CD4-positive, CD25-positive, alpha-beta regulatory T cell (primary cell): Measurements from ENCODE around the gene GNAI3. TPM values are rescaled to one million over a fixed set of nuclear protein-coding genes. Genes with fewer than 3 reads are reported as not detected.

Experiments
- ATAC-seq, 2 donors: fragments of 150-1000 bp; cut with Tn5 transposase; one replicate each; pipeline ENCODE4 v1.10.0; 2021; ENCODE audit warnings: low read depth in 2 of 2, moderate number of reproducible peaks in 2 of 2, moderate library complexity in 1 of 2
- DNase-seq, 3 donors: peaks; one replicate each; pipeline versions ENCODE4 v3.0.0 to v3.0.0-alpha.2; 2012 to 2022; ENCODE audit warnings: mixed read lengths in 1 of 3
- H3K27ac ChIP-seq: one replicate; pipeline ENCODE4 v1.7.0; 2013; ENCODE audit warnings: mild to moderate bottlenecking, low read length; ENCODE audit not compliant: insufficient read depth, poor library complexity, severe bottlenecking
- H3K27me3 ChIP-seq: one replicate; pipeline ENCODE4 v1.7.0; 2013; ENCODE audit warnings: low read length; ENCODE audit not compliant: control insufficient read depth, insufficient read depth
- H3K36me3 ChIP-seq: one replicate; pipeline ENCODE4 v1.7.0; 2013; ENCODE audit warnings: mild to moderate bottlenecking, low read length, moderate library complexity; ENCODE audit not compliant: control insufficient read depth, insufficient read depth
- H3K4me1 ChIP-seq: 2 replicates; pipeline ENCODE4 v1.7.0; 2013; ENCODE audit warnings: mild to moderate bottlenecking, low read length; ENCODE audit not compliant: insufficient read depth, control insufficient read depth, poor library complexity, severe bottlenecking
- H3K4me3 ChIP-seq: one replicate; pipeline ENCODE4 v1.7.0; 2013; ENCODE audit warnings: low read depth, mild to moderate bottlenecking, low read length, moderate library complexity
- H3K9me3 ChIP-seq, 2 experiments: 1 replicate in 1 of 2; 2 replicates in 1 of 2; pipeline ENCODE4 v1.7.0; 2013; ENCODE audit warnings: low read length in 2 of 2, mild to moderate bottlenecking in 1 of 2, moderate library complexity in 1 of 2; ENCODE audit not compliant: control insufficient read depth in 2 of 2
- H3K27ac Mint-ChIP-seq, 3 donors: one replicate each; pipeline ENCODE4 v1.8.0; 2020 to 2022; ENCODE audit warnings: mild to moderate bottlenecking in 3 of 3, mixed read lengths in 3 of 3, moderate library complexity in 2 of 3
- H3K27me3 Mint-ChIP-seq: one replicate; pipeline ENCODE4 v1.8.0; 2022; ENCODE audit warnings: mild to moderate bottlenecking, mixed read lengths
- H3K36me3 Mint-ChIP-seq: one replicate; pipeline ENCODE4 v1.8.0; 2020; ENCODE audit warnings: mixed read lengths
- H3K4me1 Mint-ChIP-seq, 4 donors: one replicate each; pipeline ENCODE4 v1.8.0; 2020 to 2022; ENCODE audit warnings: mixed read lengths in 4 of 4, mild to moderate bottlenecking in 1 of 4
- H3K4me3 Mint-ChIP-seq, 4 donors: one replicate each; pipeline ENCODE4 v1.8.0; 2020 to 2022; ENCODE audit warnings: mild to moderate bottlenecking in 4 of 4, mixed read lengths in 4 of 4, moderate library complexity in 3 of 4
- H3K9me3 Mint-ChIP-seq, 7 donors: one replicate each; pipeline ENCODE4 v1.8.0; 2020 to 2022; ENCODE audit warnings: mixed read lengths in 7 of 7, mild to moderate bottlenecking in 3 of 7, moderate library complexity in 2 of 7
- polyA plus RNA-seq, 4 donors: library from polyadenylated mRNA; unstranded; fragments of 300-500 nt; fragmentation: Illumina TruSeq; gene quantifications; one replicate each; pipeline ENCODE4 v1.2.3, GENCODE V29; 2021
- total RNA-seq: library from RNA; stranded (reverse); gene quantifications from one replicate; pipeline ENCODE4 v1.2.3, GENCODE V29; 2022

The GNAI3 gene
- total and polyA plus RNA-seq, 5 donors from 2014 or later, result 7.4 to 10.3 (median 9.6) TPM

GRCh38 chr1:109640285-109640865 lies 92.0 kb downstream of the GNAI3 start:
- peak overlapping the region in 1 of 3 donors; percentile 20 for H3K27ac Mint-ChIP-seq
- H3K4me1 ChIP-seq, result peaks cover 13% of the 10 kb centered on the region
- peak; percentile 72 to 81 for ATAC-seq

DNA sequence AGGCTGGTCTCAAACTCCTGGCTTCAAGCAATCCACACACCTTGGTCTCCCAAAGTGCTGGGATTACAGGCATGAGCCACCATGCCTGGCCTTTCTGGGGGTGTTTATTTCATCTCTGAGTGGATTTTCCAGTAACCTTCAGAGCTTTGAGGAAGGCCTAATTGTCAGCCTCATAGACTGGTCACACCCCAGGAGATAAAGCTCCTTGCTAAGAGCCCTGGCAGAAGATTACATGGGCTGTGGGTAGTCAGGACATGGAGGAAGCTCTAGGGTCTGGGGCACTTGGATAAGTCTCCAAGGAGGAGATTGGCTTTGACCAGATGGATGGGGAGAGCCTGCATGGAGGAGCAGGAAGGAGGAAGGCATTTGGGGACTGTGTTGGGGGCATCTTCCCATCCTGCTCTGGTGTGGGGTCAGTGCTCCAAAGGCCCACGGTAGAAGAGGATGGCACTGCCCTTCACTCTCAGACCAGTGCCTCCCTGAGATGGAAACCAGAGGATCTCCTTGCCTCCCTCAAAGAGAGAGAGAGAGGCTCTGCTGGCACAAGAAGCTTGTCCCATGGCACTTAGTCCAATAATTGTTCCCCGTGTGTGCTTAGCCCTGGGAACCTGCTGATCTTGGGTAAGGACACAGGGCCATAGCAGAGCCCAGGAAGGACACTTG lies 92.8 kb downstream of the GNAI3 start:
- peaks cover 0 to 1% (median 0%) of the 10 kb centered on the region in 7 donors for H3K9me3 Mint-ChIP-seq
- DNase-seq (no peak), ATAC-seq (no peak)
- Histone ChIP-seq H3K27me3 (no peaks in the 10 kb centered on the region), H3K4me3 (no peak overlapping the region), H3K36me3 (no peaks in the 10 kb centered on the region), H3K9me3 (no peaks in the 10 kb centered on the region), H3K4me1 (peaks cover 13% of the 10 kb centered on the region), H3K27ac (no peak overlapping the region)
- H3K36me3 Mint-ChIP-seq, result no peaks in the 10 kb centered on the region
- H3K4me3 Mint-ChIP-seq, result no peak overlapping the region
- H3K4me1 Mint-ChIP-seq, result peaks cover 0 to 11% (median 4%) of the 10 kb centered on the region in 4 donors
- H3K27ac Mint-ChIP-seq, result no peak overlapping the region
- H3K27me3 Mint-ChIP-seq, result peaks cover 8% of the 10 kb centered on the region

More at GRCh38 chr1:109640285-109640865, 92.0 kb downstream of the GNAI3 start:
- H3K36me3 Mint-ChIP-seq, result no peaks in the 10 kb centered on the region
- peak; percentile 75 to 80 (median 77) for DNase-seq
- Histone ChIP-seq H3K4me3 (no peak overlapping the region), H3K27me3 (no peaks in the 10 kb centered on the region), H3K36me3 (no peaks in the 10 kb centered on the region), H3K27ac (no peak overlapping the region), H3K9me3 (no peaks in the 10 kb centered on the region)
- peaks cover 0 to 11% (median 4%) of the 10 kb centered on the region in 4 donors for H3K4me1 Mint-ChIP-seq
- peaks cover 0 to 1% (median 0%) of the 10 kb centered on the region in 7 donors for H3K9me3 Mint-ChIP-seq
- peaks cover 8% of the 10 kb centered on the region for H3K27me3 Mint-ChIP-seq
- no peak overlapping the region for H3K4me3 Mint-ChIP-seq

DNA sequence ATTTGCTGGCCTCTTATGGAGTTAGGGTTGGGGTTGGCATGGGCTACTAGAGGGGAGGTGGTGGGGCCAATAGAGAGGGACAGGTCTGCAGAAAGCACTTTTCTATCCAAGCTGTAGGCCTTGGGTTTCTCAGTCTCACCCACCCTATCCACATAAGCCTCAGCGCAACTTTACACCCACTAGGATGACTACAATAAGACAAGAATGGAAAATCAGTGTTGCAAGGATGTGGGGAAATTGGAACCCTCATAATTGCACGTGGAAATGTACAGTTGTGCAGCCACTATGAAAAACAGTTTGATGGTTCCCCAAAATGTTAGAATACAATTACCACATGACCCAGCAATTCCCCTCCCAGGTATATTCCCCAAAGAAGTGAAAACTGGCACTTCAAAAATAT lies 93.4 kb downstream of the GNAI3 start:
- Mint-ChIP-seq H3K27me3 (peaks cover 2% of the 10 kb centered on the region), H3K4me1 (peaks cover 0 to 11% (median 4%) of the 10 kb centered on the region in 4 donors), H3K9me3 (peaks cover 0 to 1% (median 0%) of the 10 kb centered on the region in 7 donors), H3K4me3 (no peak overlapping the region), H3K27ac (no peak overlapping the region), H3K36me3 (no peaks in the 10 kb centered on the region)
- H3K36me3 ChIP-seq, result no peaks in the 10 kb centered on the region
- no peak overlapping the region for H3K4me3 ChIP-seq
- peaks cover 13% of the 10 kb centered on the region for H3K4me1 ChIP-seq
- H3K27me3 ChIP-seq, result no peaks in the 10 kb centered on the region
- no peak overlapping the region for H3K27ac ChIP-seq
- ATAC-seq, result no peak
- no peaks in the 10 kb centered on the region for H3K9me3 ChIP-seq
- no peak for DNase-seq

- peaks cover 0 to 1% (median 0%) of the 10 kb centered on the region in 7 donors for H3K9me3 Mint-ChIP-seq
- Histone ChIP-seq H3K36me3 (no peaks in the 10 kb centered on the region), H3K4me1 (peaks cover 13% of the 10 kb centered on the region), H3K9me3 (no peaks in the 10 kb centered on the region), H3K4me3 (no peak overlapping the region), H3K27me3 (no peaks in the 10 kb centered on the region), H3K27ac (no peak overlapping the region)
- H3K27ac Mint-ChIP-seq, result no peak overlapping the region
- H3K4me3 Mint-ChIP-seq, result no peak overlapping the region
- no peak for DNase-seq
- no peaks in the 10 kb centered on the region for H3K27me3 Mint-ChIP-seq
- no peaks in the 10 kb centered on the region for H3K36me3 Mint-ChIP-seq
- H3K4me1 Mint-ChIP-seq, result peaks cover 0 to 11% (median 4%) of the 10 kb centered on the region in 4 donors
- no peak for ATAC-seq
Observed at GRCh38 chr1:109642626-109643025, 94.2 kb downstream of the GNAI3 start.

DNA sequence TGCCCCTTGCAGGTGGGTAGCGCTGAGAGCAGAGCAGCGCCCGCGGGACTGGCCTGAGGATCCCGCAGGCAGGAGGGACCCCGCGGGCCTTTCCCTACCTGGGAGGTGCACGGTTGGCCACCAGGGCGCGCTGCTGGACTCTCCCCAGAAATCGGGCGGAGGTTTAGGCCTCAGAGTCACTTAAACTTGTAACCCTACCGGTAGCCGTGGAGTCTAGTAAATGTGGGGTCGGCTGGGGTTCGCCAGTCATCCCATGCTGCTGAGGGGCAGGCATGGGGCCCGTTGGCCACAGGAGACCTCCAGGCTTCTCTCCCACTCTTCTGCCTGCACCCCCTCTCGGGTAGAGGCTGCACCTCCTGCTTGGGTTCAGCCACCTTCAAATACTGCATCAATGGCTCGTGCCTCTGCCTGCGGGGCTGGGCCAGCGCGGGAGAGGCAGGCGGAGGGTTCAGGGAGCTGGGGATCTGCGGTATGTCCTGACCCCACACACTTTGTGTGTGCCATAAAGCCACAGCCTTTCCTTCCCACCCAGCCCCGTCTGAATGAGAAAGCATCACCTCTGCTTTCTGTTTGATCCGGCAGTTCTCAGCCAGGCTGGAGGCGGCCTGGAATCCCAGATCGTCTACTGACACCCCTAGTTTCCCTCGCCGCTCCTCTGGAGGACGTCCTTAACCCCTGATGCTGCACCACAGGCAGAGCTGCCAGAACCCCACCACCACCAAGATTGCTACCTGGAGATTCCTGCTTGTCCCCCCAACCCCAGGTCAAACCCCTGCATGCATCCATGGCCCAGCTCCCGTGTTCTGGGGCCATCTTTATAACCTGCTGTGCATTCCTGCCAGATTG lies 95.2 kb downstream of the GNAI3 start:
- Histone ChIP-seq H3K27me3 (no peaks in the 10 kb centered on the region), H3K27ac (no peak overlapping the region), H3K36me3 (no peaks in the 10 kb centered on the region), H3K9me3 (no peaks in the 10 kb centered on the region), H3K4me1 (peaks cover 13% of the 10 kb centered on the region), H3K4me3 (no peak overlapping the region)
- peak; percentile 70 to 81 (median 81) for DNase-seq
- peak; percentile 85 to 91 for ATAC-seq
- peaks cover 5% of the 10 kb centered on the region for H3K27me3 Mint-ChIP-seq
- H3K27ac Mint-ChIP-seq, result no peak overlapping the region
- H3K36me3 Mint-ChIP-seq, result no peaks in the 10 kb centered on the region
- H3K9me3 Mint-ChIP-seq, result no peaks in the 10 kb centered on the region
- peaks cover 0 to 11% (median 4%) of the 10 kb centered on the region in 4 donors for H3K4me1 Mint-ChIP-seq
- H3K4me3 Mint-ChIP-seq, result no peak overlapping the region

DNA sequence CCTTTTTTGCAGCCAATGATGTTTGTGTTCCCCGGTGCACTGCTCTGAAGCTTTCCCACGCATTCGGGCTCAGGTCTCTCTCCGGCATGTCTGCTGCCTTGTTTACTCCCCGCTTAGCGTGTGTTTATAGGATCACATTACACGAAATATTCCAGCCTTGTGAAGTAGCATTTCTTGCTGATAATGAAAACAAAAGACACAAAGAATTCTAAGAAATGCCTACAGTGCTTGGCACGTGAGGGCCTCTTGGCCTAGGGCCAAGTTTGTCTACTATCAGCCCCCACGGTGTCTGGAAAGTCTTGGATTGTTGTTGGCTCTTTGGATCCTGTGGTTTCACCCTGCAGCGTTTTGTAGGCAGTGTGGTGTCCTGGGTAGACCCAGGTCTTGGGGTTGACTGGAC lies 96.3 kb downstream of the GNAI3 start:
- H3K36me3 ChIP-seq, result no peaks in the 10 kb centered on the region
- H3K4me3 Mint-ChIP-seq, result no peak overlapping the region
- ATAC-seq, result no peak
- H3K27ac Mint-ChIP-seq, result peak overlapping the region in 1 of 3 donors; percentile 74
- H3K27me3 ChIP-seq, result no peaks in the 10 kb centered on the region
- H3K27ac ChIP-seq, result no peak overlapping the region
- H3K4me3 ChIP-seq, result no peak overlapping the region
- H3K9me3 ChIP-seq, result no peaks in the 10 kb centered on the region
- H3K4me1 ChIP-seq, result peaks cover 13% of the 10 kb centered on the region
- no peaks in the 10 kb centered on the region for H3K36me3 Mint-ChIP-seq
- peaks cover 0 to 11% (median 6%) of the 10 kb centered on the region in 4 donors for H3K4me1 Mint-ChIP-seq
- no peak for DNase-seq
- no peaks in the 10 kb centered on the region for H3K9me3 Mint-ChIP-seq
- peaks cover 12% of the 10 kb centered on the region for H3K27me3 Mint-ChIP-seq

DNA sequence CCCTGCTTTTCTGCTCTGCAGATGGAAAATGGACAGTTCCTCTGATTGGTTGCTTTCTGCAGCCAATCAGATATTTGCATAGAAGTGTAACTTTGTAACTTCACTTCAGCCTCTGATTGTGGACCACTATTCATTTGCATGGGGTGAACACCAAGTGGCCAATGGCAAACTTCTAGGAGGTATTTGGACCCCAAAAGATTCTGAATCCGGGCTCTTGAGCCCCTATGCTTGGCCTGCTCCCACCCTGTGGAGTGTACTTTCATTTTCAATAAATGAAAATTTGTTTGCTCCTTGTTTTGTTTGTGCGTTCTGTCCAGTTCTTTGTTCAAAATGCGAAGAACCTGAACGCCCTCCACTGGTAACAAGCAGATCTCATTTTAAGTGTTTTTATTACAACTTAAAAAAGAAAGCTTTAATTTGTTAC lies 101.1 kb downstream of the GNAI3 start:
- Mint-ChIP-seq H3K27me3 (peaks cover 43% of the 10 kb centered on the region), H3K36me3 (no peaks in the 10 kb centered on the region), H3K4me1 (peaks cover 0 to 5% (median 2%) of the 10 kb centered on the region in 4 donors), H3K4me3 (no peak overlapping the region), H3K9me3 (no peaks in the 10 kb centered on the region), H3K27ac (no peak overlapping the region)
- Histone ChIP-seq H3K4me1 (no peaks in the 10 kb centered on the region), H3K4me3 (no peak overlapping the region), H3K36me3 (no peaks in the 10 kb centered on the region), H3K27ac (no peak overlapping the region), H3K9me3 (no peaks in the 10 kb centered on the region), H3K27me3 (peaks cover 4% of the 10 kb centered on the region)
- DNase-seq (no peak), ATAC-seq (no peak)
